H1 (cell line): ENCODE data around the gene CTDNEP1. TPM values are rescaled to one million over a fixed set of nuclear protein-coding genes. Genes with fewer than 3 reads are reported as not detected.

Experiments used
- CTCF ChIA-PET: fragments of 300-600 bp; sonication (Branson Sonifier 250); formaldehyde crosslinking; loops from one replicate; lab custom pipeline; 2021; ENCODE audit not compliant: partially characterized antibody; lab: Charles Lee
- POLR2A ChIA-PET: fragments of 300-600 bp; sonication (Branson Sonifier 250); formaldehyde crosslinking; loops from one replicate; lab custom pipeline; 2021; ENCODE audit warnings: inconsistent platforms; ENCODE audit not compliant: partially characterized antibody; lab: Charles Lee
- DNase-seq, 2 experiments: peaks; one replicate each; pipeline versions ENCODE4 v3.0.0 to v3.0.0-alpha.2; 2010 to 2022; ENCODE audit warnings: low spot score in 2 of 2, low read depth in 1 of 2, mixed read lengths in 1 of 2
- FAIRE-seq: peaks from 2 replicates; lab custom pipeline; 2011; peaks lifted over from hg19 to GRCh38; lab: Jason Lieb, UNC
- H2AFZ ChIP-seq: 2 replicates; pipeline ENCODE4 v1.8.1; 2012; ENCODE audit warnings: low read length, inconsistent platforms
- H2AK5ac ChIP-seq: 2 replicates; pipeline ENCODE4 v1.6.1; 2013; ENCODE audit warnings: low read depth, low read length
- H2BK120ac ChIP-seq: replicated peaks from 2 replicates; pipeline ENCODE3; 2013; ENCODE audit warnings: low read depth, low read length, inconsistent platforms
- H2BK12ac ChIP-seq: 2 replicates; pipeline ENCODE4 v1.6.1; 2013; ENCODE audit warnings: low read depth, low read length
- H2BK15ac ChIP-seq: 2 replicates; pipeline ENCODE4 v1.6.1; 2013; ENCODE audit warnings: low read length
- H2BK20ac ChIP-seq: 2 replicates; pipeline ENCODE4 v1.6.1; 2013; ENCODE audit warnings: low read length
- H2BK5ac ChIP-seq: 2 replicates; pipeline ENCODE4 v1.6.1; 2013; ENCODE audit warnings: low read depth, low read length
- H3K14ac ChIP-seq: 2 replicates; pipeline ENCODE4 v1.6.1; 2013; ENCODE audit warnings: inconsistent platforms; ENCODE audit not compliant: insufficient read length
- H3K18ac ChIP-seq: 2 replicates; pipeline ENCODE4 v1.6.1; 2013; ENCODE audit warnings: low read length; ENCODE audit errors: extremely low read depth
- H3K23ac ChIP-seq: 2 replicates; pipeline ENCODE4 v1.6.1; 2013; ENCODE audit warnings: inconsistent platforms; ENCODE audit not compliant: insufficient read length
- H3K23me2 ChIP-seq: 2 replicates; pipeline ENCODE4 v1.6.1; 2013; ENCODE audit warnings: low read depth, low read length
- H3K27ac ChIP-seq: 2 replicates; pipeline ENCODE4 v1.6.1; 2011; ENCODE audit warnings: low read depth, low read length, inconsistent platforms
- H3K27me3 ChIP-seq, 4 experiments: replicated peaks in 1 of 4; 1 replicate in 1 of 4; 2 replicates in 3 of 4; pipeline versions ENCODE4 v1.6.1 to v1.8.1; 2011 to 2013; ENCODE audit warnings: low read length in 3 of 4, mild to moderate bottlenecking in 3 of 4, inconsistent platforms in 2 of 4, mixed read lengths in 2 of 4, moderate library complexity in 1 of 4; ENCODE audit not compliant: control insufficient read depth in 3 of 4, insufficient read depth in 3 of 4; ENCODE audit errors: extremely low read depth in 1 of 4
- H3K36me3 ChIP-seq, 4 experiments: 2 replicates each; pipeline versions ENCODE4 v1.6.1 to v1.8.1; 2011 to 2013; ENCODE audit warnings: mild to moderate bottlenecking in 4 of 4, low read length in 3 of 4, moderate library complexity in 2 of 4, control low read depth in 1 of 4, inconsistent platforms in 1 of 4; ENCODE audit not compliant: insufficient read depth in 4 of 4, control insufficient read depth in 2 of 4
- H3K4ac ChIP-seq: replicated peaks from 2 replicates; pipeline ENCODE3; 2013; ENCODE audit warnings: low read length, low read depth, mixed read lengths, inconsistent platforms; ENCODE audit not compliant: insufficient read length
- H3K4me1 ChIP-seq, 4 experiments: replicated peaks in 1 of 4; 1 replicate in 1 of 4; 2 replicates in 3 of 4; pipeline versions ENCODE4 v1.6.1 to v1.8.1; 2011 to 2013; ENCODE audit warnings: low read length in 3 of 4, inconsistent platforms in 2 of 4, mixed read lengths in 1 of 4; ENCODE audit not compliant: insufficient read depth in 4 of 4, control insufficient read depth in 3 of 4
- H3K4me2 ChIP-seq, 2 experiments: 2 replicates each; pipeline versions ENCODE4 v1.6.1 to v1.8.1; 2011 to 2013; ENCODE audit warnings: low read depth in 2 of 2, low read length in 2 of 2, control low read depth in 1 of 2, inconsistent platforms in 1 of 2, mild to moderate bottlenecking in 1 of 2; ENCODE audit not compliant: insufficient read depth in 1 of 2
- H3K4me3 ChIP-seq, 4 experiments: fragments of 200-600, 300-600 bp in 1 of 4; sonication (generic), shearing (Covaris generic), sonication (Bioruptor Twin) in 1 of 4; 2 replicates each; pipeline versions ENCODE4 v1.5.1 to v1.8.1; 2011 to 2016; ENCODE audit warnings: low read length in 4 of 4, low read depth in 3 of 4, control low read depth in 2 of 4, inconsistent platforms in 2 of 4, mild to moderate bottlenecking in 2 of 4, mixed read lengths in 1 of 4, moderate library complexity in 1 of 4; ENCODE audit not compliant: insufficient read depth in 2 of 4; ENCODE audit errors: extremely low read depth in 1 of 4
- H3K56ac ChIP-seq: replicated peaks from 2 replicates; pipeline ENCODE3; 2013; ENCODE audit warnings: low read depth, mild to moderate bottlenecking, mixed read lengths, low read length, inconsistent platforms; ENCODE audit not compliant: insufficient read length
- H3K79me1 ChIP-seq: 2 replicates; pipeline ENCODE4 v1.6.1; 2013; ENCODE audit warnings: low read depth, low read length, control low read depth
- H3K79me2 ChIP-seq, 2 experiments: 2 replicates each; pipeline versions ENCODE4 v1.6.1 to v1.8.1; 2012 to 2013; ENCODE audit warnings: low read length in 2 of 2, mild to moderate bottlenecking in 2 of 2, inconsistent platforms in 1 of 2; ENCODE audit not compliant: insufficient read depth in 2 of 2, control insufficient read depth in 1 of 2
- H3K9ac ChIP-seq, 4 experiments: replicated peaks in 1 of 4; 1 replicate in 1 of 4; 2 replicates in 3 of 4; pipeline versions ENCODE4 v1.6.1 to v1.8.1; 2011 to 2013; ENCODE audit warnings: low read depth in 3 of 4, low read length in 3 of 4, control low read depth in 2 of 4, mild to moderate bottlenecking in 2 of 4, moderate library complexity in 2 of 4, inconsistent platforms in 1 of 4; ENCODE audit errors: extremely low read depth in 1 of 4
- H3K9me3 ChIP-seq, 2 experiments: 2 replicates each; pipeline versions ENCODE4 v1.6.1 to v1.8.1; 2012 to 2013; ENCODE audit warnings: mild to moderate bottlenecking in 2 of 2, moderate library complexity in 2 of 2, control low read depth in 1 of 2, inconsistent platforms in 1 of 2, low read depth in 1 of 2, low read length in 1 of 2, mixed read lengths in 1 of 2; ENCODE audit not compliant: insufficient read depth in 2 of 2
- H4K20me1 ChIP-seq, 2 experiments: replicated peaks in 1 of 2; 2 replicates each; pipeline versions ENCODE3 to v1.8.1; 2011 to 2013; ENCODE audit warnings: inconsistent platforms in 2 of 2, low read length in 2 of 2, mild to moderate bottlenecking in 1 of 2; ENCODE audit not compliant: insufficient read depth in 2 of 2, control insufficient read depth in 1 of 2
- H4K5ac ChIP-seq: 2 replicates; pipeline ENCODE4 v1.6.1; 2013; ENCODE audit warnings: low read length, low read depth, mixed read lengths, inconsistent platforms; ENCODE audit not compliant: insufficient read length
- H4K8ac ChIP-seq: 2 replicates; pipeline ENCODE4 v1.8.0; 2013; ENCODE audit warnings: mild to moderate bottlenecking, moderate library complexity, low read length, inconsistent platforms; ENCODE audit not compliant: insufficient read depth; ENCODE audit errors: extremely low read depth
- H4K91ac ChIP-seq: replicated peaks from 2 replicates; pipeline ENCODE3; 2013; ENCODE audit warnings: low read length, mixed read lengths, inconsistent platforms; ENCODE audit not compliant: insufficient read length
- EZH2 ChIP-seq: fragments of 200-600 bp; sonication (generic); IDR thresholded peaks from 2 replicates; pipeline ENCODE4 v1.7.1; 2012; ENCODE audit warnings: low read depth, mild to moderate bottlenecking, moderate library complexity, low read length, inconsistent platforms; ENCODE audit not compliant: severe bottlenecking
- POLR2A ChIP-seq, 2 experiments: IDR thresholded peaks; 1 replicate in 1 of 2; 2 replicates in 1 of 2; pipeline ENCODE4 v1.6.1; 2011; ENCODE audit warnings: low read depth in 2 of 2, low read length in 2 of 2, mild to moderate bottlenecking in 2 of 2; ENCODE audit errors: control extremely low read depth in 1 of 2
- POLR2AphosphoS5 ChIP-seq: IDR thresholded peaks from 2 replicates; pipeline ENCODE4 v1.6.1; 2011; ENCODE audit warnings: low read depth, low read length
- TAF7 ChIP-seq: optimal IDR thresholded peaks from 2 replicates; pipeline ENCODE3; 2011; ENCODE audit warnings: low read depth, mild to moderate bottlenecking, inconsistent platforms, low read length, moderate library complexity, borderline replicate concordance
- WGBS, 2 experiments: shearing (Covaris generic) in 1 of 2; methylation state at CpG; one replicate each; pipeline versions ENCODE4 v1.1.6 to v1.1.7; 2013 to 2015; ENCODE audit warnings: low lambda C conversion rate in 2 of 2, mixed read lengths in 2 of 2, inconsistent platforms in 1 of 2, low coverage in 1 of 2, missing lambda C conversion rate in 1 of 2; ENCODE audit not compliant: insufficient replicate concordance in 2 of 2, insufficient coverage in 1 of 2, insufficient read length in 1 of 2; ENCODE audit errors: extremely low coverage in 1 of 2, missing lambda C conversion rate in 1 of 2; 5-methylcytosine and 5-hydroxymethylcytosine counted together
- polyA plus RNA-seq, 7 experiments: library from polyadenylated mRNA; depleted of rRNA in 3 of 7; stranded (reverse) in 5 of 7; unstranded in 2 of 7; fragments of >200 nt in 5 of 7; fragments of 200-250 nt in 2 of 7; gene quantifications; 1 replicate in 5 of 7; 2 replicates in 1 of 7; 4 replicates in 1 of 7; pipeline versions ENCODE4 v1.2.1 to v1.2.3, GENCODE V29; 2011 to 2013; ENCODE audit warnings: missing spikeins in 2 of 7, mixed read lengths in 2 of 7
- total RNA-seq: library from RNA; stranded (reverse); fragmentation: NEBNext Ultra II Directional; extraction: Animal tissue kit (Norgen Biotek cat#: 25700); gene quantifications from 2 replicates; pipeline ENCODE4 v1.2.1, GENCODE V29; 2021

Gene CTDNEP1
- total and polyA plus RNA-seq, 2 of the 8 experiments (the other 6 are each of a cell fraction or from before 2014, with no cell fraction given): 114 to 123 TPM

DNA sequence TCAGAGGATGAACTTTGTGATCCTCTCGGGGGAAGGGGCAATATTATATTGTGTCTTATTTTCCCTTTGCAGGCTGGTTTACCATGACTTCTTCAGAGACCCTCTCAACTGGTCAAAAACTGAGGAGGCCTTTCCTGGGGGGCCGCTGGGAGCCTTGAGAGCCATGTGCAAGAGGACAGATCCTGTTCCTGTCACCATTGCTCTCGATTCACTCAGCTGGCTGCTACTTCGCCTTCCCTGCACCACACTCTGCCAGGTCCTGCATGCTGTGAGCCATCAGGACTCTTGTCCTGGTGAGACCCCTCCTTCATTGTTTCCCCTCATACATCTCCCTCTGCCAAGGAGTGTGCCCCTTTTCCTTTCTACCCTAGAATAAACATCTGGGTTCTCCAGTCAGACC, 3.0 kb upstream of the CTDNEP1 start:
- Histone ChIP-seq H2BK20ac (no peak overlapping the region), H3K4ac (no peak overlapping the region), H4K20me1 (peaks cover 2 to 12% of the 10 kb centered on the region in 2 experiments), H3K4me1 (peaks cover 0 to 9% (median 4%) of the 10 kb centered on the region in 4 experiments; a peak in 6 of 7 replicates), H4K91ac (no peak overlapping the region), H3K79me1 (peaks cover 10% of the 10 kb centered on the region), H2BK15ac (no peak overlapping the region), H3K4me3 (no peak overlapping the region), H2BK120ac (no peak overlapping the region), H3K14ac (no peak overlapping the region), H3K79me2 (peaks cover 12 to 36% of the 10 kb centered on the region in 2 experiments), H3K9ac (no peak overlapping the region), H3K9me3 (no peaks in the 10 kb centered on the region), H4K5ac (no peak overlapping the region), H2AK5ac (no peak overlapping the region), H3K36me3 (peaks cover 2 to 32% (median 19%) of the 10 kb centered on the region in 4 experiments), H2BK5ac (no peak overlapping the region), H4K8ac (no peak overlapping the region), H2AFZ (no peak overlapping the region), H3K27me3 (no peaks in the 10 kb centered on the region), H3K27ac (no peak overlapping the region), H3K23ac (no peak overlapping the region), H3K56ac (no peak overlapping the region), H3K18ac (no peak overlapping the region), H3K23me2 (peaks cover 7% of the 10 kb centered on the region), H2BK12ac (no peak overlapping the region), H3K4me2 (no peak overlapping the region)
- 93% methylated on average over 4 of the region's 4 CpGs; no CpG with 5 or more reads in 1 of the 2 experiments for WGBS, 2 experiments
- TF ChIP-seq POLR2A (IDR thresholded peaks at IDR 0.05; ENCODE audit: control extremely low read depth in 1 of 2, low read depth in 2 of 2, low read length in 2 of 2): peak in 1 of 2 experiments; percentile 40; a peak in 2 of 3 replicates
- no peak for TF ChIP-seq EZH2
- no peak for TF ChIP-seq TAF7
- TF ChIP-seq POLR2AphosphoS5: peak; percentile 67; the same call in 1 of the 2 replicates
- no peak for DNase-seq
- no peak for FAIRE-seq
- CTCF ChIA-PET: interaction anchor here (0.6 to 0.8 kb wide), 4 partner anchors 11 to 1948 kb away, joined by 3 read pairs; no protein-coding TSS in a partner anchor
- POLR2A ChIA-PET: interaction anchor here (1.0 to 13.7 kb wide), 9 partner anchors 10 to 75 kb away, joined by 3 to 161 read pairs (median 7); partner anchors contain the start of genes ACADVL, DLG4, DVL2 and GABARAP
